ENCODE measurements around the gene RNF207. TPM values are rescaled to one million over a fixed set of nuclear protein-coding genes. Genes with fewer than 3 reads are reported as not detected.

Gene RNF207
- total RNA-seq, 1 donor from 2014 or later = 4.9 TPM

DNA sequence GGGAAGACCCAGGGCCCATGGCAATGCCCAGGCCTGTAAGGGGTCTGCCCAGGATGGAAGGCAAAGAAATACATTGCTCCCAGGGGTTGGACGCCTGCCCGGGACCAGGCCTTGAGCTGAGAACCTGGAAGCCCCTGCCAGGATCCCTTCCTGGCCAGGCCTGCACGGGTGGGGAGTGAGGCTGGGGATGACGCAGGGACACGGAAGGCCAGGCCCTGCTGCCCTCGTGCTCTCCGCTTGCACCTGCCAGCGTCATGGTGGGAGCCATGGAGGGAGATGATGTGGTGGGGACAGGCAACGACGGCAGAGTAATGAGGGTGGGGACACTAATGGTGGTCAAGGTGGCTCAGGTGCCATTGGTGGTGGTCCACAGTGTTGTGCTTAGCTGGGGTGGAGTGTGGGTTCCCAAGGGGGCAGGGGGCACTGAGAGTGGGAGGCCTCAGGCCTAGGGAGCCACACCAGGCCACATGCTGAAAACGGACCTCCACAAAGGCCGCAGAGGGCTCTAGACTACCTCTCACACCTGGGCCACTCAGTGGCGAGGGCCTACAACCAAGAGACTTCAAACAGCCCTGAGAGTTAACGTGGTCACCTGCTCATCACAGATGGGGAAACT is 42.4 kb downstream of the RNF207 start:
- H3K27ac Mint-ChIP-seq (ENCODE audit: unreplicated experiment) = no peak overlapping the region
- peaks cover 15% of the 10 kb centered on the region for H3K4me1 Mint-ChIP-seq
- H3K36me3 Mint-ChIP-seq (ENCODE audit: low read depth) = no peaks in the 10 kb centered on the region
- peak overlapping the region; percentile 44 for H3K4me3 Mint-ChIP-seq
- no peak for TF ChIP-seq CTCF (conservative IDR thresholded peaks at IDR 0.05)
- no peaks in the 10 kb centered on the region for H3K9me3 Mint-ChIP-seq
- peaks cover 75% of the 10 kb centered on the region for H3K27me3 Mint-ChIP-seq (ENCODE audit: low read depth)
- DNase-seq (ENCODE audit: low read depth, low spot score) = no peak

- Mint-ChIP-seq H3K36me3 (ENCODE audit: low read depth) (no peaks in the 10 kb centered on the region), H3K9me3 (no peaks in the 10 kb centered on the region), H3K27me3 (ENCODE audit: low read depth) (peaks cover 67% of the 10 kb centered on the region), H3K4me3 (peak overlapping the region; percentile 44), H3K27ac (ENCODE audit: unreplicated experiment) (no peak overlapping the region), H3K4me1 (peaks cover 15% of the 10 kb centered on the region)
- no peak for DNase-seq (ENCODE audit: low read depth, low spot score)
- TF ChIP-seq CTCF (conservative IDR thresholded peaks at IDR 0.05) = no peak
Observed at GRCh38 chr1:6248932-6249738, 43.2 kb downstream of the RNF207 start.

DNA sequence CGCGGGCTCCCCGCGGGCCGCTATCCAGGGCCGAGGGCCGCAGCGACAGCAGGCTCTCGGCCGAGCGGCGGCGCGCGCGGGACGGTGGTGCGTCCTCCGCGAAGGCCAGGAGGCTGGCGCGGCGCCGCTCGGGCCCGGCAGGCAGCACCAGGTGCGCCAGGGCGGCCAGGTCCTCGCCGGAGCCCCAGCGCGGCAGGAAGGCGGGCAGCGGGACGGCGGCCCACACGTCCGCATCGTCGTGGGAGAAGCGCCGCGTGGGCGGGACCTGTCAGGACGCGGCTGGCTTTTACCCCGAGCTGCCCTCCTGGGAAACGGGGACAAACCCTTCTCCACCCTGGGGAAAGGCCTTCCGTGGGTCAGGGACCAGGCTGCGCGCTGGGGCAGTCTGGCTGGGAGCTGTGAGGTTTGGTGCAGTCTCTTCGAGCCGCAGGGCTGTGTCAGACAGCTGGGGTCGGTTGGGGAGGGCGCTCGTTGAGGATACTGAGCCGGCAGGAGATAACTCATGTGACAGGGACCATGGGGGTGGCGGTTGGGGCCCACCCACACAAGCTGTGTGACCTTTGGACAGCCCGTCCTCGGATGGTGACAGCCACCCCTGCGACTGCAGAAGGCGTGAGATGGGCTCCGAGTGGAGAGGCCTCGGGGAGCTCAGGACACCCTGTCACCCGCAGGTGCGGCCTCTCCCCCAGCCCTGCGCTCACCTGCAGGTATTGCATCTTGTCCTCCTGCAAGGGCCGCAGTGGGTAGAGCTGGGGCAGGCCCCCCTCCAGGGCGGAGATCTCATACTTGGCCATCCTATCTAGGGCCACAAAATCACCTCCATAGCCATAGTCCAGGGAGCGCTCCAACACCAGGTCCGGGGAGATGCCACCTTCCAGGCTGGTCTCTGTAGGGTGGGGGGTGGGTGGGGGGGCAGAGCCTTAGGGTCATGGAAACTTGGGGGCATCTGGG is 44.1 kb downstream of the RNF207 start:
- TF ChIP-seq CTCF (conservative IDR thresholded peaks at IDR 0.05) = no peak
- no peaks in the 10 kb centered on the region for H3K9me3 Mint-ChIP-seq
- peaks cover 15% of the 10 kb centered on the region for H3K4me1 Mint-ChIP-seq
- H3K4me3 Mint-ChIP-seq = peak overlapping the region; percentile 59
- H3K27ac Mint-ChIP-seq (ENCODE audit: unreplicated experiment) = no peak overlapping the region
- H3K27me3 Mint-ChIP-seq (ENCODE audit: low read depth) = peaks cover 58% of the 10 kb centered on the region
- no peaks in the 10 kb centered on the region for H3K36me3 Mint-ChIP-seq (ENCODE audit: low read depth)
- DNase-seq (ENCODE audit: low read depth, low spot score) = no peak

DNA sequence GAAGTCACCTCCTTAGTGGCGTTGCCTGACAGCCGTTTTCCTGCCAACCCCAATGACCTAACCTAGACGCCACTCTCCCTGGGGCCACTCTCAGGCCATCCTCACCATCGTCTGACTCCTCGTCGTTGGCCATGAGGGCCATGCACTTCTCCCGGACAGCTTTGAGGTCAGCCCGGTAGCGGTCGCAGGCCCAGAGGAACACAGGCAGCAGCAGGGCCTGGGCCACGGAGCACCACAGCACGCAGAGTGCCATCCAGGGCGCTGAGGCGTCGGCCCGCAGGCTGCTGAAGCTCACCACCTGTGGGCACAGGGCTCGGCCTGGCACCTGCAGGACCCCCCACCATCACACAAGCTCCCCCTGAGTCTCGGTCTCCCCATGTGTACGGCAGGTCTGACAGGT is 45.3 kb downstream of the RNF207 start:
- no peaks in the 10 kb centered on the region for H3K9me3 Mint-ChIP-seq
- no peak for TF ChIP-seq CTCF (conservative IDR thresholded peaks at IDR 0.05)
- no peak for DNase-seq (ENCODE audit: low read depth, low spot score)
- peaks cover 51% of the 10 kb centered on the region for H3K27me3 Mint-ChIP-seq (ENCODE audit: low read depth)
- peaks cover 12% of the 10 kb centered on the region for H3K4me1 Mint-ChIP-seq
- H3K27ac Mint-ChIP-seq (ENCODE audit: unreplicated experiment) = no peak overlapping the region
- H3K4me3 Mint-ChIP-seq = no peak overlapping the region
- H3K36me3 Mint-ChIP-seq (ENCODE audit: low read depth) = no peaks in the 10 kb centered on the region

DNA sequence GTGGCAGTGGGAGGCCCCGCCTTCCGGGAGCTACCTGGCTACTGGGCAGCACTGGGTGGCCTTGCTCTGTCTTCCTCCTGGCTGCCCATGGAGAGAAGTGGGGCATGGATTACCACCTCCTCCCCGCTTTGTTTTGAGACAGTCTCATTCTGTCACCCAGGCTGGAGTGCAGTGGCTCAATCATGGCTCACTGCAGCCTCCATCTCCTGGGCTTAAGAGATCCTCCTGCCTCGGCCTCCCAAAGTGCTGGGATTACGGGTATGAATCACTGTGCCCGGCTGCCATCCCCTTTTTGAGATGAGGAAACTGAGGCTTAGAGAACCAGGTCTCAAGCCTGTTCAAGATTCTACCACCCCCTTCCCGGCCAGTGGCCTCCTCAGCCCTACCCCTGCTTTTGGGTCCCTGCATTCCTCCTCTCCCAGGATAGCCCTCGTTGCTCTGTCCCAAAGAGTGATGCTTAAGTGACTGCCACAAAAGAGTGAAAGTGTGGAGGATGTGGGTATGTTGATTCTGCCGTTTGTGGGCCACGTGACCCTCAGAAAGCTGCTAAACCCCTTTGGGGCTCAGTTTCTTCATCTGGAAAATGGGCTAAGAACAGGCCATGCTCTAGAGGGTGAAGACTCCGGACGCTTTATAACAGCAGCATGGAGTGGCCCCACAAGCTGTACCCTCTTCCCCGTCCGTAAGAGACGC is 45.9 kb downstream of the RNF207 start:
- Mint-ChIP-seq H3K4me3 (peak overlapping the region; percentile 67), H3K4me1 (peaks cover 11% of the 10 kb centered on the region), H3K36me3 (ENCODE audit: low read depth) (no peaks in the 10 kb centered on the region), H3K9me3 (no peaks in the 10 kb centered on the region), H3K27ac (ENCODE audit: unreplicated experiment) (no peak overlapping the region), H3K27me3 (ENCODE audit: low read depth) (peaks cover 45% of the 10 kb centered on the region)
- no peak for TF ChIP-seq CTCF (conservative IDR thresholded peaks at IDR 0.05)
- DNase-seq (ENCODE audit: low read depth, low spot score) = no peak
